Measurements from ENCODE around the gene DCP1B.

Gene DCP1B

GRCh38 chr12:1918081-1918883 lies 86.0 kb downstream of the DCP1B start, which contains the start of gene CACNA2D4:
TSS of gene CACNA2D4 (minus strand) at chr12:1918652. CDS start at chr12:1918473, 179 bp downstream.
- no peak for DNase-seq

- peak in 1 of 2 donors; percentile 38 for DNase-seq
These were observed 86.8 kb downstream of the DCP1B start for GRCh38 chr12:1917172-1918070.

- DNase-seq: no peak
These were observed 87.7 kb downstream of the DCP1B start for GRCh38 chr12:1916371-1917171.

- DNase-seq: peak in 1 of 2 donors; percentile 36
These were observed 88.9 kb downstream of the DCP1B start for GRCh38 chr12:1915082-1915968.

- DNase-seq: no peak
These were observed 89.9 kb downstream of the DCP1B start for GRCh38 chr12:1914114-1914911.

GRCh38 chr12:1913377-1914113 lies 90.7 kb downstream of the DCP1B start:
- no peak for DNase-seq

GRCh38 chr12:1912580-1913376 lies 91.5 kb downstream of the DCP1B start:
- DNase-seq: no peak

GRCh38 chr12:1911598-1912575 lies 92.4 kb downstream of the DCP1B start:
- no peak for DNase-seq

GRCh38 chr12:1910468-1910867 lies 93.8 kb downstream of the DCP1B start:
- DNase-seq: no peak

- no peak for DNase-seq
These were observed 95.5 kb downstream of the DCP1B start for GRCh38 chr12:1908758-1909157.

GRCh38 chr12:1907652-1908611 lies 96.3 kb downstream of the DCP1B start:
- peak; percentile 33 to 56 for DNase-seq

GRCh38 chr12:1906579-1906978 lies 97.7 kb downstream of the DCP1B start:
- no peak for DNase-seq

GRCh38 chr12:1904875-1905274 lies 99.4 kb downstream of the DCP1B start:
- no peak for DNase-seq

- no peak for DNase-seq
These were observed 107.3 kb downstream of the DCP1B start for GRCh38 chr12:1896964-1897363.
